ENCODE data around the gene TNS4.

GRCh38 chr17:40433551-40434415 is 67.6 kb downstream of the TNS4 start:
- TF ChIP-seq CTCF (IDR thresholded peaks at IDR 0.05) (no peak), POLR2A (IDR thresholded peaks at IDR 0.05) (no peak)

Data from lower leg skin (tissue), 3 donors.